ENCODE measurements around the gene MTUS2.

DNA sequence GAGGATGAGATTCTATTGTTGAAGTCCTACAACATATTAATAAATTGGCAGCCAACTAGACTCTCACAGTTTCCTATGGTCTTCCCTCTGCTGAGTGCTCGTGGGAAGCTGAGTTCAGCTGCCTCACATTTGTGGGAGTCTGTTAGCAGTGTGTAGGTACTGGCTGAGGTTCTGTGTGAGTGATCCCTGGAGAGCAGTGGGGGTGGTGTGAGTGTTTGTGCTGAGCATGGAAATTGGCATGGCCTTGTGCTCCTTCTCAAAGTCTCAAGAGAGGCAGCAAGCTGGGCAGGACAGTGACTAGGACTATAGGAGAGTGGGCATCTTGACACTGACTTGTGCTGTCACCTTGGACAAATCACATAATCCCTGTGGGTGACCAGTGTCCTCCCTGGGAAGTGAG, 298.3 kb downstream of the MTUS2 start:
- TF ChIP-seq EZH2 (IDR thresholded peaks at IDR 0.05; ENCODE audit: borderline replicate concordance, control insufficient read depth, low read depth, low read length) (no peak), E4F1 (IDR thresholded peaks at IDR 0.05; ENCODE audit: borderline replicate concordance, partially characterized antibody) (no peak), SMC3 (IDR thresholded peaks at IDR 0.05; ENCODE audit: borderline replicate concordance, low read length) (no peak), CEBPZ (IDR thresholded peaks at IDR 0.05; ENCODE audit: low read depth, low read length) (no peak), POLR2AphosphoS5 (IDR thresholded peaks at IDR 0.05; ENCODE audit: low read length) (no peak), ESRRA (IDR thresholded peaks at IDR 0.05; ENCODE audit: low read length) (no peak), ATF7 (IDR thresholded peaks at IDR 0.05; ENCODE audit: low read depth) (no peak), POLR2A (IDR thresholded peaks at IDR 0.05; ENCODE audit: low read depth, low read length) (no peak), ZNF24 (IDR thresholded peaks at IDR 0.05) (no peak), RAD21 (IDR thresholded peaks at IDR 0.05; ENCODE audit: insufficient read depth, low read depth, low read length) (no peak), BMI1 (IDR thresholded peaks at IDR 0.05; ENCODE audit: borderline replicate concordance) (no peak), SRF (IDR thresholded peaks at IDR 0.05; ENCODE audit: low read depth in 2 of 2, low read length in 2 of 2) (no peak), CEBPB (IDR thresholded peaks at IDR 0.05; ENCODE audit: borderline replicate concordance in 1 of 2, low read depth in 2 of 2, low read length in 2 of 2) (no peak)
